AG04450 (cell line): ENCODE results near the gene PTGIS. TPM values are rescaled to one million over a fixed set of nuclear protein-coding genes. Genes with fewer than 3 reads are reported as not detected.

Experiments
- CTCF ChIA-PET: fragments of 300-600, 350-600 bp; formaldehyde crosslinking; extraction: SDS; loops from one replicate; lab custom pipeline; 2022; ENCODE audit warnings: antibody characterized with exemption, inconsistent platforms; lab: Charles Lee
- POLR2A ChIA-PET: fragments of 350-600 bp; formaldehyde crosslinking; extraction: SDS; loops from one replicate; lab custom pipeline; 2021; ENCODE audit warnings: antibody characterized with exemption, inconsistent platforms; lab: Yijun Ruan, JAX
- DNase-seq: peaks from one replicate; pipeline ENCODE4 v3.0.0-alpha.2; 2011; ENCODE audit warnings: low read depth, low spot score
- H3K27ac ChIP-seq: one replicate; pipeline ENCODE4 v1.5.1; 2012; ENCODE audit warnings: low read depth, low read length, control low read depth
- H3K27me3 ChIP-seq: one replicate; pipeline ENCODE4 v1.6.0; 2012; ENCODE audit warnings: low read length; ENCODE audit not compliant: control insufficient read depth, insufficient read depth
- H3K4me3 ChIP-seq: 2 replicates; pipeline ENCODE4 v1.5.1; 2011; ENCODE audit warnings: mild to moderate bottlenecking, low read depth, low read length, control low read depth
- H3K9me3 ChIP-seq: 2 replicates; pipeline ENCODE4 v1.5.1; 2012; ENCODE audit warnings: low read length; ENCODE audit not compliant: control insufficient read depth, insufficient read depth
- CTCF ChIP-seq: IDR thresholded peaks from 2 replicates; pipeline ENCODE4 v1.5.1; 2011; ENCODE audit warnings: low read depth, low read length, control low read depth, inconsistent platforms
- polyA plus RNA-seq: library from polyadenylated mRNA; depleted of rRNA; stranded (reverse); fragments of >200 nt; gene quantifications from 2 replicates; pipeline ENCODE4 v1.2.3, GENCODE V29; 2011

Gene PTGIS
- polyA plus RNA-seq, 1 experiment, result 8.1 TPM

GRCh38 chr20:49571553-49571835 is 3.6 kb upstream of the PTGIS start:
- DNase-seq, result no peak
- H3K9me3 ChIP-seq, result no peaks in the 10 kb centered on the region; the same call in 1 of the 2 replicates
- no peak for TF ChIP-seq CTCF
- ChIA-PET POLR2A (no interaction called here), CTCF (interaction anchor here (1.2 to 1.3 kb wide), 2 partner anchors 30 to 275 kb away, joined by 3 read pairs; no protein-coding TSS in a partner anchor)
- H3K27ac ChIP-seq, result no peak overlapping the region
- H3K27me3 ChIP-seq, result peaks cover 13% of the 10 kb centered on the region
- H3K4me3 ChIP-seq, result no peak overlapping the region

DNA sequence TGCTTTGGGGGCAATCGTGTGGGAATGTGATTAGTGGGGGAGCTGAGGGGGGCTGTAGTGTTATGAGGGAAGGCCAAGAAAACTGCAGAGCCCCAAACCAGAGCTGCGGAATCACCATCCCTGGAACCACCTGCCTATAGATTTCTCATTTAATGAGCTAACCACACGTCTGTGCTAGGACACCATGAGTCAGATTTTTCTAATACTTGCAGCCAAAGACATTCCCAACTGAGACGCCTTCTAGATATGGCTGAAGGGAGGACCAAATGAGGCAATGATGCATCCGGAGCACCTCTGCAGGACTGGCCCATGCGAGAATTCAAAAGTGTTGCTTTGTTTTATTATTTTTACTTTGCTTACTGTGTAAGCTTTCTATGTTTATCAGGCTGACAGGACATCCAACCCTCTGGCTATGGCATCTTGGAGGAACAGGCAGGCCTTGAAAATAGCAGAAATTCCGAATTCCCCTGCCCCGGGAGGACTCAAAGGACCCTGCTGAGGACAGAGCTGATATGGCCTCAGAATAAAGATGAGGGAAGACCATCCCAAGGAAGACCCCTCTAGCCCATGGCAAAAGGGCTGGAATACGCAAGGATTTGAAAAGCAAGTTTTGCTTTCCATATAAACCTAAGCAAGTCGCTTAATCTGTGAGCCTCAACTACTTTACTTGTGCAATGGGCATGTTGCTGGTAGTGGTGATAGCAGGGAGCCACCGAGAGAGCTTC is 3.1 kb upstream of the PTGIS start:
- DNase-seq, result no peak
- no peak overlapping the region for H3K27ac ChIP-seq
- CTCF ChIA-PET, result interaction anchor here (1.2 to 1.3 kb wide), 2 partner anchors 29 to 275 kb away, joined by 3 read pairs; no protein-coding TSS in a partner anchor
- H3K4me3 ChIP-seq, result no peak overlapping the region
- TF ChIP-seq CTCF, result no peak
- POLR2A ChIA-PET, result no interaction called here
- H3K27me3 ChIP-seq, result peaks cover 13% of the 10 kb centered on the region
- no peaks in the 10 kb centered on the region for H3K9me3 ChIP-seq

- Histone ChIP-seq H3K27me3 (peaks cover 13% of the 10 kb centered on the region), H3K27ac (no peak overlapping the region), H3K4me3 (no peak overlapping the region), H3K9me3 (no peaks in the 10 kb centered on the region)
- CTCF ChIA-PET, result interaction anchor here (1.2 kb wide), 1 partner anchor 29 kb away, joined by 3 read pairs; no protein-coding TSS in a partner anchor
- DNase-seq, result no peak
- POLR2A ChIA-PET, result no interaction called here
- TF ChIP-seq CTCF, result no peak
These were observed 2.4 kb upstream of the PTGIS start for GRCh38 chr20:49570161-49570827.

GRCh38 chr20:49569411-49570115 is 1.6 kb upstream of the PTGIS start:
- no peak for TF ChIP-seq CTCF
- CTCF ChIA-PET, result interaction anchor here (1.2 to 1.4 kb wide), 2 partner anchors 28 to 277 kb away, joined by 7 to 8 read pairs; no protein-coding TSS in a partner anchor
- no peak overlapping the region for H3K27ac ChIP-seq
- POLR2A ChIA-PET, result no interaction called here
- no peak for DNase-seq
- no peaks in the 10 kb centered on the region for H3K9me3 ChIP-seq
- H3K4me3 ChIP-seq, result no peak overlapping the region
- peaks cover 13% of the 10 kb centered on the region for H3K27me3 ChIP-seq
